Testis (tissue), 3 donors: ENCODE data around the gene USP48. TPM values are rescaled to one million over a fixed set of nuclear protein-coding genes. Genes with fewer than 3 reads are reported as not detected.
A peak's percentile ranks its signal among the peaks of the same experiment; 100 is the strongest.

Source experiments
- DNase-seq: peaks from one replicate; pipeline ENCODE4 v3.0.0-alpha.2; 2019
- H3K27ac ChIP-seq, 2 donors: fragments of 200-600 bp; sonication (generic); one replicate each; pipeline ENCODE4 v1.5.1; 2019
- H3K27me3 ChIP-seq: fragments of 200-600 bp; sonication (generic); one replicate; pipeline ENCODE4 v1.5.1; 2019
- H3K36me3 ChIP-seq: fragments of 200-600 bp; sonication (generic); one replicate; pipeline ENCODE4 v1.5.1; 2017; ENCODE audit warnings: low read depth; ENCODE audit errors: missing control alignments
- H3K4me1 ChIP-seq: fragments of 200-600 bp; sonication (generic); one replicate; pipeline ENCODE4 v1.5.1; 2019
- H3K4me3 ChIP-seq, 2 donors: fragments of 200-600 bp; sonication (generic); one replicate each; pipeline ENCODE4 v1.5.1; 2017 to 2019
- H3K9me3 ChIP-seq: fragments of 200-600 bp; sonication (generic); one replicate; pipeline ENCODE4 v1.5.1; 2017
- POLR2A ChIP-seq: fragments of 450-650 bp; IDR thresholded peaks from one replicate; pipeline ENCODE4 v1.6.1; 2017; ENCODE audit warnings: antibody characterized with exemption, mild to moderate bottlenecking, moderate library complexity
- WGBS, 2 donors: methylation state at CpG; one replicate each; pipeline ENCODE4 v1.1.5; 2018; 5-methylcytosine and 5-hydroxymethylcytosine counted together
- intact Hi-C: fragments of 100-400 bp; cut with DNase I; formaldehyde crosslinking; loops from one replicate; pipeline ENCODE4 v1.15.1; 2023; ENCODE audit warnings: low total_unique reads
- polyA plus RNA-seq: library from polyadenylated mRNA; stranded (reverse); fragments of 350-450 nt; fragmentation: Illumina TruSeq; extraction: RNeasy Lipid Tissue Mini Kit (QIAGEN cat#74804); gene quantifications from one replicate; pipeline ENCODE4 v1.2.3, GENCODE V29; 2014; ENCODE audit warnings: low read depth, low replicate concordance; ENCODE audit not compliant: insufficient read depth
- total RNA-seq, 2 donors: library from RNA; depleted of rRNA; stranded (reverse); fragments of >200 nt; gene quantifications; one replicate each; pipeline ENCODE4 v1.2.3, GENCODE V29; 2016
- TF ChIP-seq, protein P1 (sequence below), 3 experiments: fragments of 450-650 bp in 2 of 3; fragments of 200-600 bp in 1 of 3; sonication (generic) in 1 of 3; IDR thresholded peaks; one replicate each; pipeline ENCODE4 v1.5.1; 2016 to 2019; ENCODE audit warnings: antibody characterized with exemption in 3 of 3, mild to moderate bottlenecking in 2 of 3, moderate library complexity in 1 of 3

Gene USP48
- total and polyA plus RNA-seq, 3 donors from 2014 or later, result 33.3 to 66.2 (median 63.0) TPM

- no peak for DNase-seq
- no peaks in the 10 kb centered on the region for H3K9me3 ChIP-seq
- H3K36me3 ChIP-seq, result no peaks in the 10 kb centered on the region
- TF ChIP-seq POLR2A, result no peak
- TF ChIP-seq, protein P1, sequence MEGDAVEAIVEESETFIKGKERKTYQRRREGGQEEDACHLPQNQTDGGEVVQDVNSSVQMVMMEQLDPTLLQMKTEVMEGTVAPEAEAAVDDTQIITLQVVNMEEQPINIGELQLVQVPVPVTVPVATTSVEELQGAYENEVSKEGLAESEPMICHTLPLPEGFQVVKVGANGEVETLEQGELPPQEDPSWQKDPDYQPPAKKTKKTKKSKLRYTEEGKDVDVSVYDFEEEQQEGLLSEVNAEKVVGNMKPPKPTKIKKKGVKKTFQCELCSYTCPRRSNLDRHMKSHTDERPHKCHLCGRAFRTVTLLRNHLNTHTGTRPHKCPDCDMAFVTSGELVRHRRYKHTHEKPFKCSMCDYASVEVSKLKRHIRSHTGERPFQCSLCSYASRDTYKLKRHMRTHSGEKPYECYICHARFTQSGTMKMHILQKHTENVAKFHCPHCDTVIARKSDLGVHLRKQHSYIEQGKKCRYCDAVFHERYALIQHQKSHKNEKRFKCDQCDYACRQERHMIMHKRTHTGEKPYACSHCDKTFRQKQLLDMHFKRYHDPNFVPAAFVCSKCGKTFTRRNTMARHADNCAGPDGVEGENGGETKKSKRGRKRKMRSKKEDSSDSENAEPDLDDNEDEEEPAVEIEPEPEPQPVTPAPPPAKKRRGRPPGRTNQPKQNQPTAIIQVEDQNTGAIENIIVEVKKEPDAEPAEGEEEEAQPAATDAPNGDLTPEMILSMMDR (IDR thresholded peaks at IDR 0.05), result no peak
- H3K4me3 ChIP-seq, result peak overlapping the region in 1 of 2 donors; percentile 46
- 88 to 90% methylated on average over 15 of the region's 15 CpGs for WGBS, 2 donors
- intact Hi-C loops, result no loop called here
- no peak overlapping the region for H3K27ac ChIP-seq
- no peaks in the 10 kb centered on the region for H3K27me3 ChIP-seq
- H3K4me1 ChIP-seq, result no peaks in the 10 kb centered on the region
Measured at GRCh38 chr1:21814981-21815582, 32.1 kb upstream of the USP48 start.

DNA sequence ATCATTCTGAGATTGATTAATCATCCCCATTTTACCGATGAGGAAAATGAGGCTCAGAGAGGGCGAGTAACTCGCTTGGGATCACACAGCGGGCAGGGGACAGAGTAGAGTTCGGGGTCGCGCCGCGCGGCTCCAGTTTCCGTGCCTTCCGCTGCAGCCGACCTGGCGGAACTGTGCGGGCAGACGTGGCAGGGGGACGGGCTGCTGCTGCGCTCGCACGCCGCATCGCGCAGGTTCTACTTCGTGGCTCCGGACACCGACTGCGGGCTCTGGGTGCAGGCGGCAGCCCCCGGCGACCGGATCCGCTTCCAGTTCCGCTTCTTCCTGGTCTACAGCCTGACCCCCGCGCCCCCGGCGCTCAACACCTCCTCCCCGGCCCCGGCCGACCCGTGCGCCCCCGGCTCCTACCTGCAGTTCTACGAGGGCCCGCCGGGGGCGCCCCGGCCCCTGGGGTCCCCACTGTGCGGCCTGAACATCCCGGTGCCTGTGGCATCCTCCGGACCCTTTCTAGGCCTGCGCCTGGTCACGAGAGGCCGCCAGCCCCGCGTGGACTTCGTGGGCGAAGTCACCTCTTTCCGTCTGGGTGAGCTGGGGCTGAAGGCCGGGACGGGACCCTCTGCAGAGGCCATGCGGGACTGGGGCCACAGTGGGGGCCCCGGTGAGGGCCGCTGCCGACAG lies 31.4 kb upstream of the USP48 start:
- peak; percentile 43 for DNase-seq
- intact Hi-C loops, result no loop called here
- H3K36me3 ChIP-seq, result no peaks in the 10 kb centered on the region
- TF ChIP-seq, protein P1 (IDR thresholded peaks at IDR 0.05), result peak; percentile 31 to 58 (median 37)
- no peak for TF ChIP-seq POLR2A
- no peaks in the 10 kb centered on the region for H3K4me1 ChIP-seq
- no peak overlapping the region for H3K27ac ChIP-seq
- WGBS, 2 donors, result 10 to 14% methylated on average over 38 to 62 of the region's 65 CpGs
- no peaks in the 10 kb centered on the region for H3K27me3 ChIP-seq
- H3K9me3 ChIP-seq, result no peaks in the 10 kb centered on the region
- peak overlapping the region; percentile 43 to 46 for H3K4me3 ChIP-seq

- H3K27me3 ChIP-seq, result no peaks in the 10 kb centered on the region
- DNase-seq, result no peak
- H3K4me3 ChIP-seq, result no peak overlapping the region
- H3K36me3 ChIP-seq, result no peaks in the 10 kb centered on the region
- H3K27ac ChIP-seq, result no peak overlapping the region
- H3K9me3 ChIP-seq, result no peaks in the 10 kb centered on the region
- intact Hi-C loops, result no loop called here
- no peaks in the 10 kb centered on the region for H3K4me1 ChIP-seq
- TF ChIP-seq, protein P1 (IDR thresholded peaks at IDR 0.05), result no peak
- TF ChIP-seq POLR2A, result no peak
- 74 to 85% methylated on average over 3 of the region's 3 CpGs for WGBS, 2 donors
Measured at GRCh38 chr1:21813542-21813941, 30.6 kb upstream of the USP48 start.

DNA sequence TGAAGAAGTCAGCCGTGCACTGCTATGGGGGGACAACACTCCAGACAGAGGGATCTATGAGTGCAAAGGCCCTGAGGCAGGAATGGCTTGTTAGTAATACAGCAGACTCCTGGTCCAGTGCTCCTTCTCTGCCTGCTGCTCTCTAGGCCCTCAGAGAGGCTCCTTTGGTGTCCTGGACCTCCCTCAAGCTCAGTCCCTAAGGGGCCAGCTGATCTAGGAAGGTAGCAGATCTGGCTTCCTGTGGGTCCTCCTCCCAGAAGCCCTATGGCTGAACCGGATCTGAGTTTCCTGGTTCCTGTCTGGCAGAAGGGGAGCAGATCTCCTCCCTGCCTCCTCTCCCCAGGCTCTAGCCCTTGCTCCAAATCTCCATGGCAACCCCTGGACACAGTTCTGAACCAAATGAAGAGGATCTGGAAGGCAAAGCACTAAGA lies 28.9 kb upstream of the USP48 start, which contains the start of gene LDLRAD2:
LDLRAD2 (plus strand) TSS at position 391 of the 431 bp plus-strand sequence. CDS start 187 bp downstream, outside the sequence.
- no peak for DNase-seq

More for the DNA sequence above, 28.9 kb upstream of the USP48 start, which contains the start of gene LDLRAD2:
- Histone ChIP-seq H3K27me3 (no peaks in the 10 kb centered on the region), H3K36me3 (no peaks in the 10 kb centered on the region), H3K4me3 (no peak within 1 kb of the TSS), H3K4me1 (no peaks in the 10 kb centered on the region), H3K9me3 (no peaks in the 10 kb centered on the region), H3K27ac (no peak within 1 kb of the TSS)
- TF ChIP-seq POLR2A, result no peak
- TF ChIP-seq, protein P1 (IDR thresholded peaks at IDR 0.05), result no peak
- intact Hi-C loops, result no loop called here
- 60 to 70% methylated on average over 2 of the region's 2 CpGs for WGBS, 2 donors
